ENCODE results near the gene DNAJC6.

DNAJC6 gene

DNA sequence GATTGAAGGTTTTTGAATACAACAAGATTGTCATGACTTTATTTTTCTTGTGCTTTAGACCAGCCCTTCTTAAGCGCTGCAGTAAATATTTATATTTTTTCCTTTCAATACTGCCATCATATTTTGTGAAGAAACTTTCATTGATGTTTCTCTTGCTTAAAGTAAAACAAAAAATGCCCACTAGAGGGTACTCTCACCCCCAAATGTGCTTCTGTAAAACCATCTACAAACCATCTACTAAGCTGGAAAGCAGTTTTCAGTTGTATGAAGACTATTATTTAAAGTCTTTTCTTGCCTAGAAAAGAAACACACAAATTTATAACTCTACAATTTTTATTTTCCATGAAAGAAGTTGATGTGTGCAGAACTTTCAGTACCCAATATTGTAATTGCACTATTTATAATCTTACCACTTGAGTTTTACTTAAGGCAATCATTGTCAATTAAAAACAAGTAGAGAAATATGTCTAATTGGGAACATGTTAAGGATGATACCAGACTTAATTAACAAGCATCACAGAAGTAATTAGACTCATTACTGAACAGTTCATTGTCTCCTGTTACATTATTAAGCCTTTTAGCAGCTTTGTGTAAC, 121.9 kb downstream of the DNAJC6 start:
- Histone ChIP-seq H3K27me3 (ENCODE audit: low read length) (no peaks in the 10 kb centered on the region), H3F3A (ENCODE audit: insufficient read depth) (no peaks in the 10 kb centered on the region), H3K9me3 (ENCODE audit: insufficient read depth, low read length) (no peaks in the 10 kb centered on the region), H4K20me1 (ENCODE audit: low read depth, low read length) (no peaks in the 10 kb centered on the region), H3K4me2 (ENCODE audit: low read depth, low read length, poor library complexity, severe bottlenecking) (no peak overlapping the region), H3K4me3 (ENCODE audit: insufficient read depth, low read length, poor library complexity, severe bottlenecking) (no peak overlapping the region), H3K27ac (ENCODE audit: low read depth, low read length) (no peak overlapping the region), H3K9me2 (replicated peaks; ENCODE audit: insufficient read depth, low read length) (no peaks in the 10 kb centered on the region), H3K79me2 (ENCODE audit: insufficient read depth, low read length) (no peaks in the 10 kb centered on the region), H3K36me3 (ENCODE audit: low read length) (no peaks in the 10 kb centered on the region), H3K9ac (ENCODE audit: low read length) (no peak overlapping the region), H2AFZ (ENCODE audit: low read depth, low read length, severe bottlenecking) (no peak overlapping the region)
- TF ChIP-seq, protein P1, sequence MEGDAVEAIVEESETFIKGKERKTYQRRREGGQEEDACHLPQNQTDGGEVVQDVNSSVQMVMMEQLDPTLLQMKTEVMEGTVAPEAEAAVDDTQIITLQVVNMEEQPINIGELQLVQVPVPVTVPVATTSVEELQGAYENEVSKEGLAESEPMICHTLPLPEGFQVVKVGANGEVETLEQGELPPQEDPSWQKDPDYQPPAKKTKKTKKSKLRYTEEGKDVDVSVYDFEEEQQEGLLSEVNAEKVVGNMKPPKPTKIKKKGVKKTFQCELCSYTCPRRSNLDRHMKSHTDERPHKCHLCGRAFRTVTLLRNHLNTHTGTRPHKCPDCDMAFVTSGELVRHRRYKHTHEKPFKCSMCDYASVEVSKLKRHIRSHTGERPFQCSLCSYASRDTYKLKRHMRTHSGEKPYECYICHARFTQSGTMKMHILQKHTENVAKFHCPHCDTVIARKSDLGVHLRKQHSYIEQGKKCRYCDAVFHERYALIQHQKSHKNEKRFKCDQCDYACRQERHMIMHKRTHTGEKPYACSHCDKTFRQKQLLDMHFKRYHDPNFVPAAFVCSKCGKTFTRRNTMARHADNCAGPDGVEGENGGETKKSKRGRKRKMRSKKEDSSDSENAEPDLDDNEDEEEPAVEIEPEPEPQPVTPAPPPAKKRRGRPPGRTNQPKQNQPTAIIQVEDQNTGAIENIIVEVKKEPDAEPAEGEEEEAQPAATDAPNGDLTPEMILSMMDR (IDR thresholded peaks at IDR 0.05; ENCODE audit: insufficient read depth, low read length, poor library complexity, severe bottlenecking) = peak; percentile 57
- TF ChIP-seq EZH2phosphoT487 (conservative IDR thresholded peaks at IDR 0.05; ENCODE audit: low read length) = no peak

DNA sequence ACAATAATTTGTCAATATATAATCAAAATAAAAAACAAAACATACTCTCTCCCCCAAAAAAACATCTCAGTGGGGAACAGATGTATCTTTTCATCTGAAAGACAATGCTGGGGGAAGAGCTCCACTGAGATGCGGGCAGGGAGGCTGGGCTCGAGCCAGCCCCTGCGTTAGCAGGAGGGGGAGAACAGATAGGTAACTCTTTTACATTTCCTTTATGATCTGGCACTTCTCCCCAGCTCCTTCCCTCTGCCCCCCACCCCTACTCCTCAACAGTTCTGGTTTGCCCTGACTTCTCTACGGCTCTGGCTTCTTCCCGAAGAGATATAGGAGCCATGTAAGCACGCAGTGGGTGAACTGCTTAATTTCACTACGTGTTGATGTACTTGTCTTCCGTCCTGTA, 123.6 kb downstream of the DNAJC6 start:
- Histone ChIP-seq H3K9me3 (ENCODE audit: insufficient read depth, low read length) (no peaks in the 10 kb centered on the region), H4K20me1 (ENCODE audit: low read depth, low read length) (no peaks in the 10 kb centered on the region), H2AFZ (ENCODE audit: low read depth, low read length, severe bottlenecking) (no peak overlapping the region), H3F3A (ENCODE audit: insufficient read depth) (no peaks in the 10 kb centered on the region), H3K9me2 (replicated peaks; ENCODE audit: insufficient read depth, low read length) (no peaks in the 10 kb centered on the region), H3K79me2 (ENCODE audit: insufficient read depth, low read length) (no peaks in the 10 kb centered on the region), H3K27me3 (ENCODE audit: low read length) (no peaks in the 10 kb centered on the region), H3K36me3 (ENCODE audit: low read length) (no peaks in the 10 kb centered on the region), H3K4me3 (ENCODE audit: insufficient read depth, low read length, poor library complexity, severe bottlenecking) (no peak overlapping the region), H3K9ac (ENCODE audit: low read length) (no peak overlapping the region), H3K27ac (ENCODE audit: low read depth, low read length) (no peak overlapping the region), H3K4me2 (ENCODE audit: low read depth, low read length, poor library complexity, severe bottlenecking) (no peak overlapping the region)
- no peak for TF ChIP-seq EZH2phosphoT487 (conservative IDR thresholded peaks at IDR 0.05; ENCODE audit: low read length)
- TF ChIP-seq, protein P1 (IDR thresholded peaks at IDR 0.05; ENCODE audit: insufficient read depth, low read length, poor library complexity, severe bottlenecking) = no peak

DNA sequence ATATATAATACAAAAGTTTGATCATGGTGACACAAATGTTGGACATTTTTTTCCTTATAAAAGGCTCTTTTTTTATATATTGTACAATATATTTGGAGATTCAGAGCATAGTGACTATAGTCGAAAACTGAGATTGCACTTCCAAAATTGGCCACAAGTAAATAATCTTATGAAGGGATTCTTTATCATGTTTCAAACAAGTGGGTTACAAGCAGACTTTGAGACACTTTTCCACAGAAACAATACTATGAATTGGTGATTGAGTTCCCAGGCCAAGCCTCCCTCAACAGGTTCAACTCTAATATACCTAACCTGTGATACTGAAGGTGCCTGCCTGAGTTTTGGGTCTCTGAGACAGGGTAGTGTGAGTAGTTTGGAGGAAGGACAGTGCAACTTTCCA, 124.9 kb downstream of the DNAJC6 start:
- H3K36me3 ChIP-seq (ENCODE audit: low read length) = no peaks in the 10 kb centered on the region

More for the DNA sequence above, 124.9 kb downstream of the DNAJC6 start:
- Histone ChIP-seq H3K79me2 (ENCODE audit: insufficient read depth, low read length) (no peaks in the 10 kb centered on the region), H3K9me2 (replicated peaks; ENCODE audit: insufficient read depth, low read length) (no peaks in the 10 kb centered on the region), H2AFZ (ENCODE audit: low read depth, low read length, severe bottlenecking) (no peak overlapping the region), H3K27me3 (ENCODE audit: low read length) (no peaks in the 10 kb centered on the region), H3K9ac (ENCODE audit: low read length) (no peak overlapping the region), H3K4me2 (ENCODE audit: low read depth, low read length, poor library complexity, severe bottlenecking) (no peak overlapping the region), H4K20me1 (ENCODE audit: low read depth, low read length) (no peaks in the 10 kb centered on the region), H3K9me3 (ENCODE audit: insufficient read depth, low read length) (no peaks in the 10 kb centered on the region), H3K27ac (ENCODE audit: low read depth, low read length) (no peak overlapping the region), H3K4me3 (ENCODE audit: insufficient read depth, low read length, poor library complexity, severe bottlenecking) (no peak overlapping the region), H3F3A (ENCODE audit: insufficient read depth) (no peaks in the 10 kb centered on the region)
- TF ChIP-seq, protein P1 (IDR thresholded peaks at IDR 0.05; ENCODE audit: insufficient read depth, low read length, poor library complexity, severe bottlenecking) = no peak
- no peak for TF ChIP-seq EZH2phosphoT487 (conservative IDR thresholded peaks at IDR 0.05; ENCODE audit: low read length)
